ENCODE measurements around the gene PPBP.

GRCh38 chr4:73943555-73943954, 44.4 kb downstream of the PPBP start:
- TF ChIP-seq CTCF (IDR thresholded peaks at IDR 0.05), result no peak
- TF ChIP-seq POLR2A (IDR thresholded peaks at IDR 0.05), result no peak
